K562 (cell line): Measurements from ENCODE around the gene DNASE2. TPM values are rescaled to one million over a fixed set of nuclear protein-coding genes. Genes with fewer than 3 reads are reported as not detected.
A peak's percentile ranks its signal among the peaks of the same experiment; 100 is the strongest.

Source experiments
- ASH1L ChIP-seq: fragments of 450-650 bp; IDR thresholded peaks from 2 replicates; pipeline ENCODE4 v1.6.1; 2018; ENCODE audit warnings: borderline replicate concordance, mild to moderate bottlenecking, low read depth; ENCODE audit not compliant: partially characterized antibody
- CBX1 ChIP-seq: sonication (generic); IDR thresholded peaks from 2 replicates; pipeline ENCODE4 v1.6.1; 2016; ENCODE audit warnings: antibody characterized with exemption, low read depth, mild to moderate bottlenecking
- CUX1 ChIP-seq: fragments of 200-800 bp; sonication (Bioruptor generic); IDR thresholded peaks from 2 replicates; pipeline ENCODE4 v1.6.1; 2016; ENCODE audit warnings: missing genetic modification characterization, missing compliant biosample characterization
- DLX4 ChIP-seq: fragments of 250-450 bp; sonication (Bioruptor Pico); IDR thresholded peaks from 2 replicates; pipeline ENCODE4 v1.6.1; 2021; ENCODE audit warnings: mild to moderate bottlenecking
- FOXK1 ChIP-seq: sonication (generic); formaldehyde crosslinking; IDR thresholded peaks from 2 replicates; pipeline ENCODE4 v1.8.0; 2022; ENCODE audit warnings: missing genetic modification reagents, mild to moderate bottlenecking, borderline replicate concordance
- GATAD2A ChIP-seq: fragments of 450-650 bp; IDR thresholded peaks from 2 replicates; pipeline ENCODE4 v1.6.1; 2017
- HOXB6 ChIP-seq: fragments of 250-450 bp; sonication (Bioruptor Pico); IDR thresholded peaks from 2 replicates; pipeline ENCODE4 v1.5.1; 2022; ENCODE audit warnings: mild to moderate bottlenecking, borderline replicate concordance
- ILK ChIP-seq: fragments of 450-650 bp; IDR thresholded peaks from 2 replicates; pipeline ENCODE4 v1.6.1; 2016; ENCODE audit warnings: missing genetic modification characterization, low read depth, mild to moderate bottlenecking, missing compliant biosample characterization, moderate library complexity, borderline replicate concordance
- NKRF ChIP-seq: fragments of 450-650 bp; IDR thresholded peaks from 2 replicates; pipeline ENCODE4 v1.6.1; 2016; ENCODE audit warnings: borderline replicate concordance
- SRF ChIP-seq, 2 experiments: fragments of 250-450, 450-650 bp in 1 of 2; sonication (Bioruptor Pico) in 1 of 2; sonication (generic) in 1 of 2; formaldehyde crosslinking; IDR thresholded peaks; 2 replicates each; pipeline versions ENCODE4 v1.5.0 to v1.5.1; 2020 to 2022; ENCODE audit warnings: mild to moderate bottlenecking in 1 of 2, missing genetic modification reagents in 1 of 2
- TCF15 ChIP-seq: fragments of 250-450 bp; sonication (Bioruptor Pico); IDR thresholded peaks from 2 replicates; pipeline ENCODE4 v1.8.0; 2022; ENCODE audit warnings: moderate library complexity, mild to moderate bottlenecking, inconsistent platforms
- THAP12 ChIP-seq: fragments of 250-450 bp; sonication (Bioruptor Pico); IDR thresholded peaks from 2 replicates; pipeline ENCODE4 v1.9.0; 2021; ENCODE audit warnings: mild to moderate bottlenecking, inconsistent platforms
- ZFP1 ChIP-seq: fragments of 450-650 bp; formaldehyde crosslinking; IDR thresholded peaks from 2 replicates; pipeline ENCODE4 v1.4.0; 2020; ENCODE audit warnings: mild to moderate bottlenecking, mixed read lengths
- ZNF41 ChIP-seq: fragments of 250-450 bp; sonication (Bioruptor Pico); conservative IDR thresholded peaks from 2 replicates; pipeline ENCODE4 v1.4.0; 2020; ENCODE audit warnings: mild to moderate bottlenecking
- ZNF445 ChIP-seq: fragments of 250-450 bp; sonication (Bioruptor Pico); IDR thresholded peaks from 2 replicates; pipeline ENCODE4 v1.4.0; 2020; ENCODE audit warnings: low read depth, mild to moderate bottlenecking, moderate library complexity
- polyA plus RNA-seq, 8 experiments: library from polyadenylated mRNA; depleted of rRNA in 4 of 8; stranded (reverse) in 5 of 8; unstranded in 3 of 8; fragments of >200 nt; fragmentation: Nextera tagmentation in 2 of 8; fragmentation: Illumina TruSeq in 1 of 8; extraction: Ambion mirVana in 2 of 8; extraction: Trizol in 1 of 8; gene quantifications; 2 replicates each; pipeline versions ENCODE4 v1.2.1 to v1.2.3, GENCODE V29; 2011 to 2014; ENCODE audit warnings: inconsistent platforms in 1 of 8, missing spikeins in 1 of 8
- total RNA-seq, 7 experiments: library from RNA; depleted of rRNA in 6 of 7; stranded (reverse); fragments of >200 nt in 6 of 7; fragmentation: Illumina TruSeq in 2 of 7; extraction: Trizol in 2 of 7; gene quantifications; 2 replicates each; pipeline versions ENCODE4 v1.2.1 to v1.2.3, GENCODE V29; 2011 to 2021; ENCODE audit warnings: low replicate concordance in 1 of 7

Gene DNASE2
- total and polyA plus RNA-seq, 9 of the 15 experiments (the other 6 are each of a cell fraction or from before 2014, with no cell fraction given) = 4.4 to 27.0 (median 20.2) TPM

DNA sequence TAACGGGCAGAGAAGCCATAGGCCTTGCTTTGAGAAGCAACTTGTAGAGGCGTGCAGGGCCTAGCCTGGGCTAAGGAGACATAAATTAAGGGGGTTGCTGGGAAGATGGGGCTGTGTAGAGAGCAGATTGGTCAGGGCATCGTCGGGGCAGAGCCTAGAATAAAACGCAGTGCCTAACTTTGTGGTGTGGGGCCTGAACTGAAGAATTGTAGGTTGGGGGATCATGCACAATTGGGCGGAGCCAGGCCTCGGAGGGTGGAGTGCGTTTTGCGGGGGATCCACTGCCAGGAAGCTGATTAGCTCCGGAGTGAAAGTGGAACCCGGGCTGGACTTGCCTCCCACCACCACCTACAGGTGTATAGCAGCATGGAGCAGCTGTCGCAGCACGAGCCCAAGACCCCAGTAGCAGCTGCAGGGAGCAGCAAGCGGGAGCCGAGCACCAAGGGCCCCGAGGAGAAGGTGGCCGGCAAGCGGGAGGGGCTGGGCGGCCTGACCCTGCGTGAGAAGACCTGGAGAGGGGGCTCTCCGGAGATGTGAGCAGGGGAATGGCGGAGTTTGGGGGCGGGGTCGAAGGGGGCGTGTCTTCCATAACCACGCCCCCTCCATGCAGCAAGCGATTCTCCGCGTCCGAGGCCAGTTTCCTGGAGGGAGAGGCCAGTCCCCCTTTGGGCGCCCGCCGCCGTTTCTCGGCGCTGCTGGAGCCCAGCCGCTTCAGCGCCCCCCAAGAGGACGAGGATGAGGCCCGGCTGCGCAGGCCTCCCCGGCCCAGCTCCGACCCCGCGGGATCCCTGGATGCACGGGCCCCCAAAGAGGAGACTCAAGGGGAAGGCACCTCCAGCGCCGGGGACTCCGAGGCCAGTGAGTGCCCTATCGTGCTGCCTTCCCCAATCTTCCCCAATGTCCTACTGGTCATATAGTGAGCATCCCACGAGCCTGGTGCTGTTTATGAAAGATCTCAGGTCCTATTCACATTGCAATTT is 13.8 kb downstream of the DNASE2 start (continued):
- TF ChIP-seq THAP12 (CRISPR knock-in tag) (no peak), CBX1 (peak; percentile 53; the same call in 1 of the 2 replicates), SRF (CRISPR knock-in tag; IDR thresholded peaks at IDR 0.05) (0 out of 4 replicates have a peak, but pooled peaks of 1 of the 2 experiments have one; percentile 20), GATAD2A (no peak), ZNF41 (no peak), DLX4 (CRISPR knock-in tag) (no peak), ZFP1 (no peak), ILK (tag) (no peak), ZNF445 (CRISPR knock-in tag) (no peak), FOXK1 (CRISPR knock-in tag) (0 out of 2 replicates have a peak, but pooled peaks have one; percentile 20), HOXB6 (CRISPR knock-in tag) (no peak), TCF15 (CRISPR knock-in tag) (no peak), ASH1L (no peak), CUX1 (CRISPR knock-in tag) (no peak), NKRF (no peak)
